ENCODE data around the gene ALG14. TPM values are rescaled to one million over a fixed set of nuclear protein-coding genes. Genes with fewer than 3 reads are reported as not detected.

The ALG14 gene, protein sequence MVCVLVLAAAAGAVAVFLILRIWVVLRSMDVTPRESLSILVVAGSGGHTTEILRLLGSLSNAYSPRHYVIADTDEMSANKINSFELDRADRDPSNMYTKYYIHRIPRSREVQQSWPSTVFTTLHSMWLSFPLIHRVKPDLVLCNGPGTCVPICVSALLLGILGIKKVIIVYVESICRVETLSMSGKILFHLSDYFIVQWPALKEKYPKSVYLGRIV
- 0.92 and 1.0 TPM in 2 replicates for total RNA-seq

- no peak for TF ChIP-seq CTCF (IDR thresholded peaks at IDR 0.05; ENCODE audit: insufficient read depth, low read length, poor library complexity, severe bottlenecking)
- DNase-seq (ENCODE audit: low read depth): peak; percentile 80
- Histone ChIP-seq H3K36me3 (ENCODE audit: control insufficient read depth, insufficient read depth, low read length) (no peaks in the 10 kb centered on the region), H3K4me3 (ENCODE audit: low read depth, low read length) (peak within 1 kb of the TSS; percentile 72), H3K27me3 (ENCODE audit: control insufficient read depth, insufficient read depth, low read length) (no peaks in the 10 kb centered on the region)
Observed at GRCh38 chr1:95072532-95073419, at the start of gene ALG14. TSS of gene ALG14 (minus strand) at chr1:95072951. CDS start at chr1:95072898, 53 bp downstream.

DNA sequence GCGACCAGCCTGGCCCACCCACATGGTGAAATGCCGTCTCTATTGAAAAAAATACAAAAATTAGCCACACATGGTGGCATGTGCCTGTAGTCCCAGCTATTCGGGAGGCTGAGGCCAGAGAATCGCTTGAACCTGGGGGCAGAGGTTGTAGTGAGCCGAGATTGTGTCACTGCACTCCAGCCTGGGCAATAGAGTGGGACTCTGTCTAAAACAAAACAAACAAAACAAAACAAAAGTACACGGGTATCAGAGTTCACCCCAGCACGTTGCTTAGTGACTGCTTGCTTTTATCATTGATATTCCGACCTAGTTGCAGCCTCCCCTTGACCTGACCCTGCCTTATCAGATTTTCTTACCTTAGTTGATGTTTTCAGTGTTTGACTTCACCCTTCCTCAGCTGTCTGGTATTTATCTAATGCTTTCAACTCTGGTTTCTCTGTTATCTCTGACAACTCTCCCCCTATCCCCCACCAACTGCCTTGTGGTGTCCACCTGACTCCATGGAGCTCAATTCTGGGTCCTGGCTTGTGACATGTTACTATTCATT, 49.5 kb upstream of the ALG14 start:
- Histone ChIP-seq H3K4me3 (ENCODE audit: low read depth, low read length) (no peak overlapping the region), H3K36me3 (ENCODE audit: control insufficient read depth, insufficient read depth, low read length) (no peaks in the 10 kb centered on the region), H3K27me3 (ENCODE audit: control insufficient read depth, insufficient read depth, low read length) (no peaks in the 10 kb centered on the region)
- TF ChIP-seq CTCF (IDR thresholded peaks at IDR 0.05; ENCODE audit: insufficient read depth, low read length, poor library complexity, severe bottlenecking): no peak
- DNase-seq (ENCODE audit: low read depth): no peak

- TF ChIP-seq CTCF (IDR thresholded peaks at IDR 0.05; ENCODE audit: insufficient read depth, low read length, poor library complexity, severe bottlenecking): no peak
- Histone ChIP-seq H3K27me3 (ENCODE audit: control insufficient read depth, insufficient read depth, low read length) (no peaks in the 10 kb centered on the region), H3K4me3 (ENCODE audit: low read depth, low read length) (no peak overlapping the region), H3K36me3 (ENCODE audit: control insufficient read depth, insufficient read depth, low read length) (no peaks in the 10 kb centered on the region)
- no peak for DNase-seq (ENCODE audit: low read depth)
Observed at GRCh38 chr1:95119273-95119672, 46.5 kb upstream of the ALG14 start.

DNA sequence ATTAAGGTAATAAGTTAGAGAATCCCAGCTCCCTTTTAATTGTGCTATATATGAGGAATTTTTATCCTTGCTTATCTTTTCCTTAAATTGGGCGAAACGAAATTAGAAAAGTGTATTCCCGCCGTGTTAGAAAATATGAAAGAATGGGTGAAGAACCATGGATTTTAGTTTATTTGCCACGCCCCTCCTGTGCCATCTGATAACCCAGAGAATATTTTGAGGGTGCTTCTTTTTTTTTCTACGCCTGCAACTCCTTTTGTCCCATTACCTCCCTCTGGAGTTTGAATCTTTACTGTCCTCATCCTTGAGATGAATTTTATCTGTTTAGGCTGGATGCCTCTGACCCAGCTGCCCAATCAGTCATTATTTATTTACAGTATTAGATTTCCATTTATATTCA, 46.0 kb upstream of the ALG14 start:
- no peak overlapping the region for H3K4me3 ChIP-seq (ENCODE audit: low read depth, low read length)
- H3K27me3 ChIP-seq (ENCODE audit: control insufficient read depth, insufficient read depth, low read length): no peaks in the 10 kb centered on the region
- no peaks in the 10 kb centered on the region for H3K36me3 ChIP-seq (ENCODE audit: control insufficient read depth, insufficient read depth, low read length)
- DNase-seq (ENCODE audit: low read depth): no peak
- TF ChIP-seq CTCF (IDR thresholded peaks at IDR 0.05; ENCODE audit: insufficient read depth, low read length, poor library complexity, severe bottlenecking): no peak

- H3K4me3 ChIP-seq (ENCODE audit: low read depth, low read length): peak overlapping the region; percentile 78
Observed at GRCh38 chr1:95118067-95118499, 45.3 kb upstream of the ALG14 start.

More at GRCh38 chr1:95118067-95118499, 45.3 kb upstream of the ALG14 start:
- TF ChIP-seq CTCF (IDR thresholded peaks at IDR 0.05; ENCODE audit: insufficient read depth, low read length, poor library complexity, severe bottlenecking): no peak
- Histone ChIP-seq H3K27me3 (ENCODE audit: control insufficient read depth, insufficient read depth, low read length) (no peaks in the 10 kb centered on the region), H3K36me3 (ENCODE audit: control insufficient read depth, insufficient read depth, low read length) (no peaks in the 10 kb centered on the region)
- no peak for DNase-seq (ENCODE audit: low read depth)

Measured in kidney epithelial cell (primary cell).